Endometrial microvascular endothelial cells (primary cell): ENCODE data around the gene ARHGAP11A. TPM values are rescaled to one million over a fixed set of nuclear protein-coding genes. Genes with fewer than 3 reads are reported as not detected.

Experiments used
- in situ Hi-C: cut with HindIII; loops from 2 replicates; pipeline ENCODE4 v1.10.0; 2017; ENCODE audit warnings: low sequenced_read_pairs, low pct_unique_long_range_greater_than_20kb; ENCODE audit errors: inconsistent ontology term
- total RNA-seq: library from RNA; depleted of rRNA; stranded (reverse); fragments of >200 nt; gene quantifications from one replicate; pipeline ENCODE4 v1.2.3, GENCODE V29; 2015; ENCODE audit errors: inconsistent ontology term

The ARHGAP11A gene
- total RNA-seq, 1 donor from 2014 or later = 37.5 TPM

GRCh38 chr15:32679298-32679690 lies 64.0 kb downstream of the ARHGAP11A start:
- in situ Hi-C loops = no loop called here

- in situ Hi-C loops = no loop called here
Observed at GRCh38 chr15:32682569-32682968, 67.3 kb downstream of the ARHGAP11A start.

GRCh38 chr15:32682977-32683630 lies 67.8 kb downstream of the ARHGAP11A start:
- in situ Hi-C loops = no loop called here

DNA sequence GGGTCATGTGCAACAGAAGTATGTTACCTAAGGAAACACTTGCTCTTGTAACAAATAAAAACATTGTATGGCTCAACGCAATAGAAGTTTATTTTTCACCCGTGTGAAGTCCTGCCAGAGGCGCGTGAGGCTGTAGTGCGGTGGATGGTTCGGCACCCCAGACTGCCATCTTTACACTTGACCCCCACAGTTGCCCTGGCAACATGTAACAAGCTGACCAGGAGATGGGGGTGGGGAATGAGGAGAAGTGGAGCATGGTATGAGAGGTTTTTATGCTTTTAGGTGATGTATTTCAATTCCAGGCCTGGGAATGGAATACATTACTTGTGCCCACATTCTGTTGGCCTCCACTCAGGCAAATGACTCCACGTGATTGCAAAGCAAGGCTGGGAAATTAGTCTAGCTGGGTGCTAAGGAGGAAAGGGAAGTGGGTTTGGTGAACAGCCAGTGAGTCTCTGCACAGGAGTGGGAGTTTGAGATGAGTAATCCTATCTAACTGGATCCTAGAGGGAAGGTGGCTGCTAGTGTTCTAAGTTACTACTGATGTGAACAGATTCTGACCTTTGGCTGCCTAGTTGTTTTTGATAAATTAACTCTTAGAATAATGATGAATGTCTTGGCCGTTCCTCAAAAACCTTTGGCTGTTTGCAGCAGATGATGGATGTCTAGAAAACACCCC lies 68.7 kb downstream of the ARHGAP11A start:
- in situ Hi-C loops = no loop called here

DNA sequence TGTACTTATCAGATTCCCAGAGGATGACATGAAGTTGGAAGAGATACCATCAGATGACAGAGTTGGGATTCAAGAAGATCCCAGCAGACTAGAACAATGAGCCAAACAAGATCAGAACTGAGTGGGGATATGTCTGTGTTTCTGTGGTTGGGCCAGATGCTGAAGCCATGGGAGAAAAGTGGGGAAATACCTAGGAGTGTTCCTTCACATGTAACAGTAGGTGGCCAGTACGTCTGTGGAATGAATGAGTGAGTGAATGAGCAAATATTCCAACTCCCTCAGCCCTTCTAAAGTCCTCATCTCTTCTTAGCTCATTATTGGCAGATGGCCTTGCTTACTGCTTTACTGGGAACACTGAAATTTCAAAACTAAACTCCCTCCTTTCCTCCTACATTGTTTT lies 70.3 kb downstream of the ARHGAP11A start:
- in situ Hi-C loops = no loop called here

DNA sequence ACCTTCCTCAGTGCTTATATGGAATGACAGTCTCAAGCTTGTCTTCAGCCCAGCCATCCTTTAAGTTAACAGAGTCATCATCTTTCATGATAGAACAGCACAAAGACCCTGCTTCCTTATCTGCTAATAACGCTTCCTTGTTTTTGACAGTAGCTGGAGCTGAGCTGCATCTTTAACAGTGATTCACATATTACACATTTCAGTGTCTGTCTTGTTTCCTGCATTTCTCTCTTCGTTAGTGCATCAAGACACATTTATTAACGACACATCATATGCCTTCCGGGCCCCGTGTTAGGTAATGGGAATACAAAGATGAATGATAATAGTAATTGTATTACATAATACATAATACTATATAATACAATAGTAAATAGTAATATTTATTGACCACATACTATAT lies 72.3 kb downstream of the ARHGAP11A start:
- in situ Hi-C loops = no loop called here

GRCh38 chr15:32688151-32688639 lies 72.9 kb downstream of the ARHGAP11A start:
- in situ Hi-C loops = no loop called here

Other genes starting within 250 kb of the ARHGAP11A start
- gene GOLGA8K, start 212.2 kb upstream of the ARHGAP11A start, total RNA-seq = not detected
- gene GOLGA8O, start 159.9 kb upstream of the ARHGAP11A start, total RNA-seq = not detected
- 0.56 TPM for gene GOLGA8N, start 22.0 kb upstream of the ARHGAP11A start, total RNA-seq
- gene SCG5, start 26.2 kb downstream of the ARHGAP11A start, total RNA-seq = 0.65 TPM
- gene GREM1, start 102.5 kb downstream of the ARHGAP11A start, total RNA-seq = 2.9 TPM